BE2C (cell line): ENCODE measurements around the gene E2F1.

ENCODE experiments used
- DNase-seq: peaks from one replicate; pipeline ENCODE4 v3.0.0-alpha.2; 2020
- H3K27me3 ChIP-seq: fragments of 250-450 bp; sonication (Bioruptor Pico); 2 replicates; pipeline ENCODE4 v1.5.1; 2020; ENCODE audit warnings: mild to moderate bottlenecking
- H3K36me3 ChIP-seq: fragments of 250-450 bp; sonication (Bioruptor Pico); 2 replicates; pipeline ENCODE4 v1.5.1; 2020; ENCODE audit warnings: mild to moderate bottlenecking
- H3K4me1 ChIP-seq: fragments of 250-450 bp; sonication (Bioruptor Pico); 2 replicates; pipeline ENCODE4 v1.5.1; 2020
- H3K4me3 ChIP-seq: 2 replicates; pipeline ENCODE4 v1.5.1; 2011; ENCODE audit warnings: low read depth, low read length
- H3K9me3 ChIP-seq: fragments of 250-450 bp; sonication (Bioruptor Pico); 2 replicates; pipeline ENCODE4 v1.5.1; 2020
- CTCF ChIP-seq: IDR thresholded peaks from 2 replicates; pipeline ENCODE4 v1.5.1; 2012; ENCODE audit warnings: mild to moderate bottlenecking, low read depth, low read length

E2F1 gene

GRCh38 chr20:33630507-33630906 is 55.7 kb downstream of the E2F1 start:
- no peaks in the 10 kb centered on the region for H3K4me1 ChIP-seq
- no peaks in the 10 kb centered on the region for H3K9me3 ChIP-seq
- no peak for DNase-seq
- peaks cover 26% of the 10 kb centered on the region for H3K36me3 ChIP-seq
- TF ChIP-seq CTCF: no peak
- no peaks in the 10 kb centered on the region for H3K27me3 ChIP-seq
- no peak overlapping the region for H3K4me3 ChIP-seq

GRCh38 chr20:33629979-33630378 is 56.2 kb downstream of the E2F1 start:
- H3K9me3 ChIP-seq: no peaks in the 10 kb centered on the region
- peaks cover 31% of the 10 kb centered on the region for H3K36me3 ChIP-seq
- no peaks in the 10 kb centered on the region for H3K27me3 ChIP-seq
- TF ChIP-seq CTCF: no peak
- no peaks in the 10 kb centered on the region for H3K4me1 ChIP-seq
- H3K4me3 ChIP-seq: no peak overlapping the region
- DNase-seq: no peak

- Histone ChIP-seq H3K36me3 (peaks cover 35% of the 10 kb centered on the region), H3K4me3 (no peak overlapping the region), H3K9me3 (no peaks in the 10 kb centered on the region), H3K27me3 (no peaks in the 10 kb centered on the region), H3K4me1 (no peaks in the 10 kb centered on the region)
- no peak for TF ChIP-seq CTCF
- no peak for DNase-seq
These were observed 56.7 kb downstream of the E2F1 start for GRCh38 chr20:33629533-33629932.

GRCh38 chr20:33627577-33628216 is 58.5 kb downstream of the E2F1 start:
- Histone ChIP-seq H3K27me3 (no peaks in the 10 kb centered on the region), H3K9me3 (no peaks in the 10 kb centered on the region), H3K4me3 (no peak overlapping the region), H3K4me1 (no peaks in the 10 kb centered on the region), H3K36me3 (peaks cover 35% of the 10 kb centered on the region)
- DNase-seq: no peak
- no peak for TF ChIP-seq CTCF

GRCh38 chr20:33626190-33626589 is 60.0 kb downstream of the E2F1 start:
- Histone ChIP-seq H3K36me3 (peaks cover 30% of the 10 kb centered on the region), H3K9me3 (no peaks in the 10 kb centered on the region), H3K4me1 (no peaks in the 10 kb centered on the region), H3K27me3 (no peaks in the 10 kb centered on the region), H3K4me3 (no peak overlapping the region)
- no peak for TF ChIP-seq CTCF
- no peak for DNase-seq
